ENCODE results near the gene SEMA3E.

DNA sequence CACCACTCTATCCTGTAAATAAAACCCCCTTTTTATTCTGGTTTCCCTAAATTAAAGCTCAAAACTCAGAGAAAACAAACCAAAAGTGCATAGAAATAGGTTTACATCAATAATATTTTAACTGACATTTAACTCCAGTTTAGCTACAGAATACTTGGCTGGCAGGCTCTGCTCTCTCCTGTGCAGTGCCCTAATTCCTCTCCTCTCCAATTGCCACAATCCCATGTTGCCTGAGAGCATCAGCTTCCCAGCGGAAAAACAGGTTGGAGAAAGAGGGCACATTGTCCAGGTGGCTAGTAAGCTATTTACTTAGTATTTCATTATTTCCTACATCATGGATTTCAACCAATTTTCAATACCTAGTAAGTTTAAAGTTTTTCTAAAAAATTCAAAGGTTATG lies 8.7 kb downstream of the SEMA3E start:
- TF ChIP-seq, protein P1, sequence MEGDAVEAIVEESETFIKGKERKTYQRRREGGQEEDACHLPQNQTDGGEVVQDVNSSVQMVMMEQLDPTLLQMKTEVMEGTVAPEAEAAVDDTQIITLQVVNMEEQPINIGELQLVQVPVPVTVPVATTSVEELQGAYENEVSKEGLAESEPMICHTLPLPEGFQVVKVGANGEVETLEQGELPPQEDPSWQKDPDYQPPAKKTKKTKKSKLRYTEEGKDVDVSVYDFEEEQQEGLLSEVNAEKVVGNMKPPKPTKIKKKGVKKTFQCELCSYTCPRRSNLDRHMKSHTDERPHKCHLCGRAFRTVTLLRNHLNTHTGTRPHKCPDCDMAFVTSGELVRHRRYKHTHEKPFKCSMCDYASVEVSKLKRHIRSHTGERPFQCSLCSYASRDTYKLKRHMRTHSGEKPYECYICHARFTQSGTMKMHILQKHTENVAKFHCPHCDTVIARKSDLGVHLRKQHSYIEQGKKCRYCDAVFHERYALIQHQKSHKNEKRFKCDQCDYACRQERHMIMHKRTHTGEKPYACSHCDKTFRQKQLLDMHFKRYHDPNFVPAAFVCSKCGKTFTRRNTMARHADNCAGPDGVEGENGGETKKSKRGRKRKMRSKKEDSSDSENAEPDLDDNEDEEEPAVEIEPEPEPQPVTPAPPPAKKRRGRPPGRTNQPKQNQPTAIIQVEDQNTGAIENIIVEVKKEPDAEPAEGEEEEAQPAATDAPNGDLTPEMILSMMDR (IDR thresholded peaks at IDR 0.05; ENCODE audit: insufficient read depth, low read length, poor library complexity, severe bottlenecking), result no peak
- TF ChIP-seq EZH2phosphoT487 (conservative IDR thresholded peaks at IDR 0.05; ENCODE audit: low read length), result no peak
